Type B pancreatic cell (in vitro differentiated cells): ENCODE data around the gene RORB. TPM values are rescaled to one million over a fixed set of nuclear protein-coding genes. Genes with fewer than 3 reads are reported as not detected.

Experiments
- DNase-seq: peaks from one replicate; pipeline ENCODE4 v3.0.0; 2021; ENCODE audit warnings: mixed read lengths; ENCODE audit not compliant: unreplicated experiment; ENCODE audit errors: extremely low spot score
- H3K27ac Mint-ChIP-seq: 2 replicates; pipeline ENCODE4 v1.8.0; 2021; ENCODE audit warnings: mild to moderate bottlenecking, mixed read lengths
- H3K27me3 Mint-ChIP-seq: 2 replicates; pipeline ENCODE4 v1.8.0; 2021; ENCODE audit warnings: mixed read lengths
- H3K36me3 Mint-ChIP-seq: 2 replicates; pipeline ENCODE4 v1.8.0; 2021; ENCODE audit warnings: mixed read lengths
- H3K4me1 Mint-ChIP-seq: one replicate; pipeline ENCODE4 v1.8.0; 2021; ENCODE audit warnings: mixed read lengths; ENCODE audit not compliant: unreplicated experiment
- H3K4me3 Mint-ChIP-seq: 2 replicates; pipeline ENCODE4 v1.8.0; 2021; ENCODE audit warnings: mild to moderate bottlenecking, mixed read lengths
- H3K9me3 Mint-ChIP-seq: 2 replicates; pipeline ENCODE4 v1.8.0; 2021; ENCODE audit warnings: mixed read lengths
- total RNA-seq: library from RNA; stranded (reverse); gene quantifications from 2 replicates; pipeline ENCODE4 v1.2.1, GENCODE V29; 2021; ENCODE audit warnings: low replicate concordance
- TF ChIP-seq, protein P1 (sequence below): fragments of 200-600 bp; sonication (generic); conservative IDR thresholded peaks from 2 replicates; pipeline ENCODE4 v1.5.0; 2021; ENCODE audit warnings: antibody characterized with exemption, mild to moderate bottlenecking

Gene RORB
- total RNA-seq, 1 donor from 2014 or later: 1.7 TPM

DNA sequence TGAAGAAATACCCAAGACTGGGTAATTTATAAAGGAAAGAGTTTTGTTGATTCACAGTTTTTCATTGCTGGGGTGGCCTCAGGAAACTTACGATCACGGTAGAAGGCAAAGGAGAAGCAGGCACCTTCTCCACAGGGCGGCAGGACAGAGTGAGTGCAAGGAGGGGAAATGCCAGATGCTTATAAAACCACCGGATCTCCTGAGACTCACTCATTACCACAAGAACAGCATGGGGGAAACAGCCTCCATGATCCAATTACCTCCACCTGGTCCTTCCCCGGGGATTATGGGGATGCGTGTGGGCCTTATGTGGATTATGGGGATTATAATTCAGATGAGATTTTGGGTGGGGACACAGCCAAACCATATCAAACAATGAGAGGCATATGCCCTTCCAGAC is 18.5 kb upstream of the RORB start:
- Mint-ChIP-seq H3K4me1 (peaks cover 4% of the 10 kb centered on the region), H3K36me3 (no peaks in the 10 kb centered on the region), H3K27me3 (no peaks in the 10 kb centered on the region), H3K9me3 (peaks cover 7% of the 10 kb centered on the region), H3K4me3 (no peak overlapping the region), H3K27ac (no peak overlapping the region)
- DNase-seq: no peak
- TF ChIP-seq, protein P1, sequence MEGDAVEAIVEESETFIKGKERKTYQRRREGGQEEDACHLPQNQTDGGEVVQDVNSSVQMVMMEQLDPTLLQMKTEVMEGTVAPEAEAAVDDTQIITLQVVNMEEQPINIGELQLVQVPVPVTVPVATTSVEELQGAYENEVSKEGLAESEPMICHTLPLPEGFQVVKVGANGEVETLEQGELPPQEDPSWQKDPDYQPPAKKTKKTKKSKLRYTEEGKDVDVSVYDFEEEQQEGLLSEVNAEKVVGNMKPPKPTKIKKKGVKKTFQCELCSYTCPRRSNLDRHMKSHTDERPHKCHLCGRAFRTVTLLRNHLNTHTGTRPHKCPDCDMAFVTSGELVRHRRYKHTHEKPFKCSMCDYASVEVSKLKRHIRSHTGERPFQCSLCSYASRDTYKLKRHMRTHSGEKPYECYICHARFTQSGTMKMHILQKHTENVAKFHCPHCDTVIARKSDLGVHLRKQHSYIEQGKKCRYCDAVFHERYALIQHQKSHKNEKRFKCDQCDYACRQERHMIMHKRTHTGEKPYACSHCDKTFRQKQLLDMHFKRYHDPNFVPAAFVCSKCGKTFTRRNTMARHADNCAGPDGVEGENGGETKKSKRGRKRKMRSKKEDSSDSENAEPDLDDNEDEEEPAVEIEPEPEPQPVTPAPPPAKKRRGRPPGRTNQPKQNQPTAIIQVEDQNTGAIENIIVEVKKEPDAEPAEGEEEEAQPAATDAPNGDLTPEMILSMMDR: no peak

DNA sequence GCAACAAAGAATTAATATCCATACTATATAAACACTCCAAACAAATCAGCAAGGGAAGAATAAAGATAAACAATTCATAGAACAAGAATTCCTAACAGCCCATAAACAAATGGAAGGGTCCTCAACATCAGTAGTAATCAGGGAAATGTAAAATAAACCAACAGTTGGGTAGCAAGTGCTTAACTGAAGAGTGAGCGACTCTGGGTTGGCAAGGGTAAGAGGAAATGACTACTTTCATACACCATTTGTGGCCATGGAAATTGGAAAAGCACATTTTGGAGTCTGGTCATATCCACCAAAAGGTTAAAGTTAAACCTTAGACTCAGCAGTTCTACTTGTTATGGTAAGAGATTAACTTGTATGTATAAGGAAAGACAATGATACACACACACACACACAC is 17.4 kb upstream of the RORB start:
- H3K4me3 Mint-ChIP-seq: no peak overlapping the region

DNA sequence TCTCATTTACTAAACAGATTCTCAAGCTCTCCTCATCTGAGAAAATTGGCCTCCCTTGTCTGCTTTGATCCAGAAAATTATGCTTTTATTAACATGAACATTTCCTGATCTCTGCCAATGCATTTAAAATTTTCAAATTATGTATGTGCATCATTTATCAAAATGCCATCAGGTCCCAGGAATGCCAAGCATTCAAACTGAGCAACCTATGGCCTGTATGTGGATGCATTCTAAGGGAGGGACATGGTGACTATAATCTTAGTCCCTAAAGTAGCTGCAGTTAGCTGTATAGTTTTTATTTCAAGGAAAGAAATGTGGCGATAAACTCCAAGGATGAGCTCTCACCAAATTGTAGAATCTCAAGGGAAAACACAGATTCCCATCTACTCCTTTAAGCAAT is 9.7 kb upstream of the RORB start:
- H3K27me3 Mint-ChIP-seq: peaks cover 11% of the 10 kb centered on the region
- no peak overlapping the region for H3K4me3 Mint-ChIP-seq
- H3K9me3 Mint-ChIP-seq: no peaks in the 10 kb centered on the region
- TF ChIP-seq, protein P1: no peak
- no peak overlapping the region for H3K27ac Mint-ChIP-seq
- DNase-seq: no peak
- H3K4me1 Mint-ChIP-seq: no peaks in the 10 kb centered on the region
- no peaks in the 10 kb centered on the region for H3K36me3 Mint-ChIP-seq

More for the DNA sequence above, 17.4 kb upstream of the RORB start:
- Mint-ChIP-seq H3K36me3 (no peaks in the 10 kb centered on the region), H3K4me1 (peaks cover 4% of the 10 kb centered on the region), H3K27me3 (no peaks in the 10 kb centered on the region), H3K27ac (no peak overlapping the region), H3K9me3 (peaks cover 7% of the 10 kb centered on the region)
- TF ChIP-seq, protein P1: no peak
- no peak for DNase-seq

DNA sequence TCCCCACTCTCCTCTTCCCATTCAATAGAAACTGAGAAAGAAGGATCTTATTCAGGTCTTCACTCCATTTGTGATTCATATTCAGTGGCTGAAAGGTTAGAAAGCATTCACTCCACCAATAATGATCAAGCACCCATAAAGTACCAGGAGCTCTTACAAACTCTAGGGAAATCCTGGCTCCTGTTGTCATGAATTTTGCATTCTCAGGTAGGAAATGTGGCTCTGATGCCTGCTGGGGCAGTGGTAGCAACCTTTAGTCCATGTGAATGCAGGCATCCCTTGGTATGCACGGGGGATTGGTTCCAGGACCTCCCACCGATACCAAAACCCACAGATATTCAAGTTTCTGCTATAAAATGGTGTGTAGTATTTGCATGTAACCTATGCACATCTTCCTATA is 3.6 kb upstream of the RORB start:
- H3K27me3 Mint-ChIP-seq: peaks cover 65% of the 10 kb centered on the region
- DNase-seq: no peak
- H3K4me3 Mint-ChIP-seq: no peak overlapping the region
- H3K36me3 Mint-ChIP-seq: no peaks in the 10 kb centered on the region
- TF ChIP-seq, protein P1: no peak
- H3K4me1 Mint-ChIP-seq: peaks cover 11% of the 10 kb centered on the region
- H3K27ac Mint-ChIP-seq: no peak overlapping the region
- no peaks in the 10 kb centered on the region for H3K9me3 Mint-ChIP-seq

DNA sequence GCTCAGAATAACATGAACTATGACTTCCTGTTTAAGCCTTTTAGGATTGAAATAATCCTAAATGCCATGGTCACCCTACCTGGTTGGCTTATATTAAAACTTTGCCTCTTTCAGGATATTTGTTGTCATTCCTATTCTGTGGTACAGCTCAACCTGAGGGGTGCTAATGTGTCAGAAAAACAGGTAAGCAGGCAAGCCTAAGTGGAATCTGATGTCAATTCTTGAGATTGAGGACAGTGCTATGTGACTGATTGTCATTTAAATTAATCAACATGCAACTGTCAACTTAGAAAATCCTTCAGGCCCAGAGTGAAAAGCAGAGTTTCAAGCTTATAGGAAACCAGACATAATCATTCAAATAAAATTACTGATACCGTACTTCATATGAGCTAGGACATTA is 2.6 kb upstream of the RORB start:
- Mint-ChIP-seq H3K27ac (no peak overlapping the region), H3K27me3 (peaks cover 74% of the 10 kb centered on the region), H3K4me1 (peaks cover 16% of the 10 kb centered on the region), H3K4me3 (no peak overlapping the region), H3K9me3 (no peaks in the 10 kb centered on the region), H3K36me3 (no peaks in the 10 kb centered on the region)
- no peak for DNase-seq
- TF ChIP-seq, protein P1: no peak

DNA sequence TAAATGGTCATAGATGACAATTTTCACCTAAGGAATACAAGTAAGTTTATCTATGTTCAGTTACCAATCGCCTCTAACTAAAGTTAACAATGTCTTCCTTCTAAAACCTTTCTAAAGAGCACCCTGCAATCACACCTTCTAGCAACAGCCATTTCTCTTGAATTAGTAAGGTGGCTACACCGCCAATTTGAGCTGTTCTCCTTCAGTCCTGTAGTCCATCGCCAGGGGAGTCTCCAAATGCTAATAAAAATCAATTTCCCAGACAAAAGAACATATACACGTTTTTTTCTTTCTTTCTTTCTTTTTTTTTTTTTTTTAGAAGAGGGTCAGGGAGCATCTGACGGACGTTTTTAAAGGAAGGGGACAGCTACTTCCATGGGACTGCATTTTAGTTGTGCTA is 729 bp upstream of the RORB start:
- DNase-seq: no peak
- Mint-ChIP-seq H3K27me3 (peaks cover 90% of the 10 kb centered on the region), H3K4me1 (peaks cover 25% of the 10 kb centered on the region), H3K36me3 (no peaks in the 10 kb centered on the region), H3K9me3 (no peaks in the 10 kb centered on the region), H3K4me3 (peak overlapping the region; percentile 90), H3K27ac (no peak overlapping the region)
- TF ChIP-seq, protein P1: peak; percentile 42
